ENCODE results near the gene TNRC6A.
A peak's percentile ranks its signal among the peaks of the same experiment; 100 is the strongest.
"Not testable (repeated sequence)": the region's sequence is repeated elsewhere in the genome, so short reads cannot be mapped to it uniquely, and the experiment has no call there.

TNRC6A gene

GRCh38 chr16:24810951-24811843 is 81.7 kb downstream of the TNRC6A start:
- Histone ChIP-seq H3K9me3 (ENCODE audit: control insufficient read depth, low read length) (no peaks in the 10 kb centered on the region), H3K36me3 (ENCODE audit: control insufficient read depth, insufficient read depth, low read length) (peaks cover 95% of the 10 kb centered on the region)
- 95 to 97% methylated on average over 9 of the region's 11 CpGs for WGBS, 2 experiments (ENCODE audit: insufficient coverage in 2 of 2)

GRCh38 chr16:24812813-24813212 is 83.4 kb downstream of the TNRC6A start:
- not testable (repeated sequence) for H3K27ac ChIP-seq (ENCODE audit: low read depth, low read length, severe bottlenecking); H3K9me3 ChIP-seq (ENCODE audit: control insufficient read depth, low read length); H3K4me3 ChIP-seq (ENCODE audit: extremely low read depth, insufficient read depth, low read length, poor library complexity, severe bottlenecking); H3K4me1 ChIP-seq (ENCODE audit: control insufficient read depth, insufficient read depth, low read length, poor library complexity, severe bottlenecking)
- peaks cover 94% of the 10 kb centered on the region for H3K36me3 ChIP-seq (ENCODE audit: control insufficient read depth, insufficient read depth, low read length)
- 93 to 100% methylated on average over 1 to 2 of the region's 6 CpGs for WGBS, 2 experiments (ENCODE audit: insufficient coverage in 2 of 2)

More at GRCh38 chr16:24810951-24811843, 81.7 kb downstream of the TNRC6A start:
- Histone ChIP-seq H3K4me3 (ENCODE audit: extremely low read depth, insufficient read depth, low read length, poor library complexity, severe bottlenecking) (no peak overlapping the region), H3K4me1 (ENCODE audit: control insufficient read depth, insufficient read depth, low read length, poor library complexity, severe bottlenecking) (no peaks in the 10 kb centered on the region), H3K27ac (ENCODE audit: low read depth, low read length, severe bottlenecking) (no peak overlapping the region)

GRCh38 chr16:24815021-24815420 is 85.6 kb downstream of the TNRC6A start:
- no peaks in the 10 kb centered on the region for H3K4me1 ChIP-seq (ENCODE audit: control insufficient read depth, insufficient read depth, low read length, poor library complexity, severe bottlenecking)
- no peak overlapping the region for H3K27ac ChIP-seq (ENCODE audit: low read depth, low read length, severe bottlenecking)
- peaks cover 95% of the 10 kb centered on the region for H3K36me3 ChIP-seq (ENCODE audit: control insufficient read depth, insufficient read depth, low read length)
- H3K4me3 ChIP-seq (ENCODE audit: extremely low read depth, insufficient read depth, low read length, poor library complexity, severe bottlenecking) = no peak overlapping the region
- H3K9me3 ChIP-seq (ENCODE audit: control insufficient read depth, low read length) = no peaks in the 10 kb centered on the region
- 96 to 99% methylated on average over 6 to 7 of the region's 7 CpGs for WGBS, 2 experiments (ENCODE audit: insufficient coverage in 2 of 2)

DNA sequence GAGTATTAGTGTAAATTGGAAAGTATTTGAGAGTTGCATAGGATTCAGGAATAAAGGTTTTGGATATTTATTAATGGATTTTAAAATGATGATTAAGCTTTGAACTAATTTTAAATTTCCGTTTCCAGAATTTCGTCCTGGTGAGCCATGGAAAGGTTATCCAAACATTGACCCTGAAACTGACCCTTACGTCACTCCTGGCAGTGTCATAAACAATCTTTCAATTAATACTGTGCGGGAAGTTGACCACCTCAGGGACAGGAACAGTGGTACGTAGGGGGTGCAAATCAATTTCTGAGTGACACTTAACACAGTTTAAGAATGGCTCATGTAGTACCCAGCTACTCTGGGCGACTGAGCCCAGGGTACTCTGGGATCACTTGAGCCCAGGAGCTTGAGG is 87.2 kb downstream of the TNRC6A start:
- H3K27ac ChIP-seq (ENCODE audit: low read depth, low read length, severe bottlenecking) = no peak overlapping the region
- 91 to 93% methylated on average over 6 of the region's 6 CpGs for WGBS, 2 experiments (ENCODE audit: insufficient coverage in 2 of 2)
- H3K4me1 ChIP-seq (ENCODE audit: control insufficient read depth, insufficient read depth, low read length, poor library complexity, severe bottlenecking) = no peaks in the 10 kb centered on the region
- H3K9me3 ChIP-seq (ENCODE audit: control insufficient read depth, low read length) = no peaks in the 10 kb centered on the region
- peaks cover 96% of the 10 kb centered on the region for H3K36me3 ChIP-seq (ENCODE audit: control insufficient read depth, insufficient read depth, low read length)
- H3K4me3 ChIP-seq (ENCODE audit: extremely low read depth, insufficient read depth, low read length, poor library complexity, severe bottlenecking) = no peak overlapping the region

- no peak overlapping the region for H3K4me3 ChIP-seq (ENCODE audit: extremely low read depth, insufficient read depth, low read length, poor library complexity, severe bottlenecking)
- no peak overlapping the region for H3K27ac ChIP-seq (ENCODE audit: low read depth, low read length, severe bottlenecking)
- no peaks in the 10 kb centered on the region for H3K4me1 ChIP-seq (ENCODE audit: control insufficient read depth, insufficient read depth, low read length, poor library complexity, severe bottlenecking)
- WGBS, 2 experiments (ENCODE audit: insufficient coverage in 2 of 2) = 97% methylated on average over 2 of the region's 2 CpGs; no CpG with 5 or more reads in 1 of the 2 experiments
- H3K36me3 ChIP-seq (ENCODE audit: control insufficient read depth, insufficient read depth, low read length) = peaks cover 99% of the 10 kb centered on the region
- H3K9me3 ChIP-seq (ENCODE audit: control insufficient read depth, low read length) = no peaks in the 10 kb centered on the region
Measured at GRCh38 chr16:24819462-24820040, 90.1 kb downstream of the TNRC6A start.

GRCh38 chr16:24820522-24820921 is 91.1 kb downstream of the TNRC6A start:
- WGBS, 2 experiments (ENCODE audit: insufficient coverage in 2 of 2) = 100% methylated on average over 1 of the region's 1 CpG
- no peak overlapping the region for H3K4me3 ChIP-seq (ENCODE audit: extremely low read depth, insufficient read depth, low read length, poor library complexity, severe bottlenecking)
- peaks cover 92% of the 10 kb centered on the region for H3K36me3 ChIP-seq (ENCODE audit: control insufficient read depth, insufficient read depth, low read length)
- H3K27ac ChIP-seq (ENCODE audit: low read depth, low read length, severe bottlenecking) = peak overlapping the region; percentile 29
- no peaks in the 10 kb centered on the region for H3K9me3 ChIP-seq (ENCODE audit: control insufficient read depth, low read length)
- no peaks in the 10 kb centered on the region for H3K4me1 ChIP-seq (ENCODE audit: control insufficient read depth, insufficient read depth, low read length, poor library complexity, severe bottlenecking)

GRCh38 chr16:24821129-24821528 is 91.7 kb downstream of the TNRC6A start:
- WGBS, 2 experiments (ENCODE audit: insufficient coverage in 2 of 2) = 98 to 100% methylated on average over 8 to 9 of the region's 9 CpGs
- Histone ChIP-seq H3K27ac (ENCODE audit: low read depth, low read length, severe bottlenecking) (peak overlapping the region; percentile 41), H3K36me3 (ENCODE audit: control insufficient read depth, insufficient read depth, low read length) (peaks cover 92% of the 10 kb centered on the region), H3K9me3 (ENCODE audit: control insufficient read depth, low read length) (no peaks in the 10 kb centered on the region), H3K4me3 (ENCODE audit: extremely low read depth, insufficient read depth, low read length, poor library complexity, severe bottlenecking) (no peak overlapping the region), H3K4me1 (ENCODE audit: control insufficient read depth, insufficient read depth, low read length, poor library complexity, severe bottlenecking) (no peaks in the 10 kb centered on the region)

- no peak overlapping the region for H3K4me3 ChIP-seq (ENCODE audit: extremely low read depth, insufficient read depth, low read length, poor library complexity, severe bottlenecking)
- H3K4me1 ChIP-seq (ENCODE audit: control insufficient read depth, insufficient read depth, low read length, poor library complexity, severe bottlenecking) = no peaks in the 10 kb centered on the region
- 87 to 89% methylated on average over 7 to 10 of the region's 10 CpGs for WGBS, 2 experiments (ENCODE audit: insufficient coverage in 2 of 2)
- H3K27ac ChIP-seq (ENCODE audit: low read depth, low read length, severe bottlenecking) = no peak overlapping the region
- peaks cover 93% of the 10 kb centered on the region for H3K36me3 ChIP-seq (ENCODE audit: control insufficient read depth, insufficient read depth, low read length)
- no peaks in the 10 kb centered on the region for H3K9me3 ChIP-seq (ENCODE audit: control insufficient read depth, low read length)
Measured at GRCh38 chr16:24822542-24822941, 93.1 kb downstream of the TNRC6A start.

DNA sequence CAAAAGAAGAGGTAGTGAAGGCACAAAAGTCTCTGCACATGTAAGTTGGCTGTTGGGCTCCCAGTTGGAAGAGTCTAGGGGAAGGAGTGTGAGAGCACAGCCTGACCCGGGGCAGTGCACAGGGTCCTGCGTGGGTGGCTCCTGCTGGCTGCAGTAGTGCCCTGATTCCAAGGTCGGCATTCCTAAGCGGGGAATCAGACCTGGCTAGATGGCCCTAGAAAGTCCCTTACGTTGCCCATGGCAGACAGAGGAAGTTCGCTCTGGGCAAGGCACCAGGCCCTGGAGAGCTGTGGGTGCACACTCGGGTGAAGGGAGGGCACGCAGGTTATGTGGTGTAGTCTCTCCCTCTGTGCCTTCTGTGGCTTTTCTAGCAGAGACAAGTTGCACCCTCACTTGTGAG is 93.5 kb downstream of the TNRC6A start:
- H3K27ac ChIP-seq (ENCODE audit: low read depth, low read length, severe bottlenecking) = no peak overlapping the region
- H3K36me3 ChIP-seq (ENCODE audit: control insufficient read depth, insufficient read depth, low read length) = peaks cover 91% of the 10 kb centered on the region
- WGBS, 2 experiments (ENCODE audit: insufficient coverage in 2 of 2) = 94 to 97% methylated on average over 8 of the region's 8 CpGs
- no peak overlapping the region for H3K4me3 ChIP-seq (ENCODE audit: extremely low read depth, insufficient read depth, low read length, poor library complexity, severe bottlenecking)
- no peaks in the 10 kb centered on the region for H3K4me1 ChIP-seq (ENCODE audit: control insufficient read depth, insufficient read depth, low read length, poor library complexity, severe bottlenecking)
- no peaks in the 10 kb centered on the region for H3K9me3 ChIP-seq (ENCODE audit: control insufficient read depth, low read length)

- Histone ChIP-seq H3K9me3 (ENCODE audit: control insufficient read depth, low read length) (no peaks in the 10 kb centered on the region), H3K27ac (ENCODE audit: low read depth, low read length, severe bottlenecking) (no peak overlapping the region), H3K4me1 (ENCODE audit: control insufficient read depth, insufficient read depth, low read length, poor library complexity, severe bottlenecking) (no peaks in the 10 kb centered on the region), H3K4me3 (ENCODE audit: extremely low read depth, insufficient read depth, low read length, poor library complexity, severe bottlenecking) (no peak overlapping the region), H3K36me3 (ENCODE audit: control insufficient read depth, insufficient read depth, low read length) (peaks cover 76% of the 10 kb centered on the region)
- WGBS, 2 experiments (ENCODE audit: insufficient coverage in 2 of 2) = 93 to 99% methylated on average over 8 of the region's 10 CpGs
Measured at GRCh38 chr16:24825696-24826095, 96.2 kb downstream of the TNRC6A start.

Measured in mesodermal cell (in vitro differentiated cells).